HS-5 (cell line): ENCODE measurements around the gene ZYG11B.
"Not testable (repeated sequence)": the region's sequence is repeated elsewhere in the genome, so short reads cannot be mapped to it uniquely, and the experiment has no call there.

ENCODE experiments used
- DNase-seq: peaks from one replicate; pipeline ENCODE4 v3.0.0-alpha.2; 2012; ENCODE audit warnings: low read depth

ZYG11B gene

DNA sequence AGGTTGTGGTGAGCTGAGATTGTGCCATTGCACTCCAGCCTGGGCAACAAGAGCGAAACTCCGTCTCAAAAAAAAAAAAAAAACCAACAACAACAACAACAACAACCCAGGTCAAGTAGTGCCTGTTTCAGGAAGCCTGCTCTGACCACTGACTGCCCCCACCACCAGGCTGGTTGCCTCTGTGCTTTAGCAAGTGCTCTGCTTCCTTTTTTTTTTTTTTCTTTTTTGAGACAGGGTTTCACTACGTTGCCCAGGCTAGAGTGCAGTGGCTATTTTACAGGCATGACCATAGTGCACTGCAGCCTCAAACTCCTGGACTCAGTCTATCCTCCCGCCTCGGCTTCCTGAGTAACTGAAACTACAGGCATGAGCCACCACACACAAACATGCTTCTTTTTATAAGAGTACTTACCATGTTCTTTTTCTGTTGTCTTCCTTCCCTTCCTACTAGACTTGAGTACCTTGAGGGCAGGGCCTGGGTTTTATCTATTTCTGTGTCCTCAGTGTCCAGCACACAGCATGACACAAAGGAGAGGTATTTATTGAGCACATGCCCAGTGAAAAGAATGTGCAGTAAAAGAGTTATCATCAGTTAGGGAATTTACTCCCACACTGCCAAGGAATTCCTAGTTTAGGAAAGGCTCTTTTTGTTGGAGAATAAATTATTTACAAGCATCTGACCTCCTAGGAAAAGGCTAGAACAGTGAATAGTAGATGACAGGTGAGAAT, 18.2 kb upstream of the ZYG11B start:
- DNase-seq = peak; percentile 71

GRCh38 chr1:52709016-52709415, 17.2 kb upstream of the ZYG11B start:
- DNase-seq = no peak

- no peak for DNase-seq
These were observed 12.7 kb upstream of the ZYG11B start for GRCh38 chr1:52713590-52713989.

DNA sequence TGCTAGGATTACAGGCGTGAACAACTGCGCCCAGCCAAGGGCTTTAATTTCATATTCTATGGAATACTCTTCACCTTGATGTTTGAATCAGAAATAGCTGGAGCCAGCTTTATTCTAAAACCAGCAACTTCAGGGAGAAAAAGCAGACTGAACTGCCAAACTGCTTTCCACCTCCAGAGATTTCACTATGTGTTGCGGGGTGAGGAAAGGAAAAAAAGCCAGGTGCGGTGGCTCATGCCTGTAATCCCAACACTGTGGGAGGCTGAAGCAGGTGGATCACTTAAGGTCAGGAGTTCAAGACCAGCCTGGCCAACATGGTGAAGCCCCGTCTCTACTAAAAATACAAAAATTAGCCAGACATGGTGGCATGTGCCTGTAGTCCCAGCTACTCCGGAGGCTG, 11.0 kb upstream of the ZYG11B start:
- not testable (repeated sequence) for DNase-seq

DNA sequence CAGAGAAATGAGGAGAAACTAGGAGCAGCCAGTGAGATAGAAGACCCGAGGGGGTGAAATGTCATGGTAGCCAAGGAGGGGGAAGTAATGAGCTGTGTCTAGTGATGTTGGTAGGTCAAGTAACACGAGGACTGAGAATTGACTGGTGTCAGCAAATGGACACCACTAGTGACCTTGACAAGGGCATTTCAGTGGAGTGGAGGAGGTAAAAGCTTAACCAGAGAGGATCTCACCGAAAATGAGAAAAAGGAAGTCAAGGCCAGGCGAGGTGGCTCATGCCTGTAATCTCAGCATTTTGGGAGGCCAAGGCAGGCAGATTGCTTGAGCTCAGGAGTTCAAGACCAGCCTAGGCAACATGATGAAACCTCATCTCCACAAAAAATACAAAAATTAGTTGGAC, 3.0 kb upstream of the ZYG11B start:
- no peak for DNase-seq

- no peak for DNase-seq
These were observed 369 bp upstream of the ZYG11B start for GRCh38 chr1:52725903-52726264.

GRCh38 chr1:52727114-52727586, 897 bp downstream of the ZYG11B start:
- no peak for DNase-seq

DNA sequence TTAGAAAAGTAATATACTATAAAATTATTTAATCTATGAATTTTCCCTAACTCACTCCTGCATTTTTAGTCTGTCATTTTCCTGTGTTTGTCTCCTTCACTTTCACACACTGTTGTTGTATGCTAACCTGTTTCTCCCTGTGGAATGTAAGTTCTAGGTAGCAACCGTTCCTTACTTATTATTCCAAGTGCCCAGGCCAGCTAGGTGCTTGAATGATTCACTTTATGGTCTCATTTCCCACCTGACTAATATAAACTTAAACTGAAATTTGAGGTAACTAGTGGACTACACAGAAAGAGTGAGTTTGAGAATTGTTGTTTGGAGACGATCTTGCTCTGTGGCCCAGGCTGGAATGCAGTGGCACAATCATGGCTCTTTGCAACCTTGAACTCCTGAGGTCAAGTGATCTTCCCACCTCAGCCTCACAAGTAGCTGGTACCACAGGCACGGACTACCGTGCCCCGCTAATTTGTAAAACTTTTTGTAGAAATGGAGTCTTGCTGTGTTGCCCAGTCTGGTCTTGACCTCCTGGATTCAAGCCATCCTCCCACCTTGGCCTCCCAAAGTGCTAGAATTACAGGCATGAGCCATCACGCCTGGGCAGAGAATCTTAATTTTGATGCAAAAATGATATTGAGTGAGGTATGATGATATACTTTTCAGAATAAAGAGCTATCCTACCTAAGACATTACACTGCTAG, 1.9 kb downstream of the ZYG11B start:
- no peak for DNase-seq

DNA sequence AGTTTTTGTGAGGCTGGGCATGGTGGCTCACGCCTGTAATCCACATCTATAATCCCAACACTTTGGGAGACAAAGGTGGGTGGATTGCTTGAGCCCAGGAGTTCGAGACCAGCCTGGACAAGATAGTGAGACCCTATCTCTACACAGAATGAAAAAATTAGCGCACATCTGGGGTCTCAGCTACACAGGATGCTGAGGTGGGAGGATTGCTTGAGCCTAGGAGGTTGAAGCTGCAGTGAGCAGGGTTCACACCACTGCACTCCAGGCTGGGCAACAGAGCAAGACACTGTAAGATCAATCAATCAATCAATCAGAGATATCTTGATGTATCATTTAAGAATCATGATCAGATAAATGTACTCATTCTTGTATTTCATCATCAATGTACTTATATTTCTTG, 7.1 kb downstream of the ZYG11B start:
- no peak for DNase-seq

- DNase-seq = not testable (repeated sequence)
These were observed 9.1 kb downstream of the ZYG11B start for GRCh38 chr1:52735371-52735770.

DNA sequence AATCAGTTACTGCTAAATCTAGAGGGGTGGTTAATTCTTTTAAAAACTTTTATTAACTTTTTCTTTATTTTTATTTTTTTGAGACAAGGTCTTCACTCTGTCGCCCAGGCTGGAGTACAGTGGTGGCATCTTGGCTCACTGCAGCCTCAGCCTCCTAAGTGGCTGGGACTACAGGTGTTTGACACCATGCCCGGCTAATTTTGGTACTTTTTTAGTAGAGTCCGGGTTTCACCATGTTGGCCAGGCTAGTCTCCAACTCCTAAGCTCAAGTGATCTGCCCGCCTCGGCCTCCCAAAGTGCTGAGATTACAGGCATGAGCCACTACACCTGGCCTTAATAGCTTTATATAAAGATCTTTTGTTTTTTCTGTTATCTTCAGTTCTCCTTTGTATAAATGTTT, 11.9 kb downstream of the ZYG11B start:
- no peak for DNase-seq

GRCh38 chr1:52738893-52739292, 12.6 kb downstream of the ZYG11B start:
- no peak for DNase-seq

DNA sequence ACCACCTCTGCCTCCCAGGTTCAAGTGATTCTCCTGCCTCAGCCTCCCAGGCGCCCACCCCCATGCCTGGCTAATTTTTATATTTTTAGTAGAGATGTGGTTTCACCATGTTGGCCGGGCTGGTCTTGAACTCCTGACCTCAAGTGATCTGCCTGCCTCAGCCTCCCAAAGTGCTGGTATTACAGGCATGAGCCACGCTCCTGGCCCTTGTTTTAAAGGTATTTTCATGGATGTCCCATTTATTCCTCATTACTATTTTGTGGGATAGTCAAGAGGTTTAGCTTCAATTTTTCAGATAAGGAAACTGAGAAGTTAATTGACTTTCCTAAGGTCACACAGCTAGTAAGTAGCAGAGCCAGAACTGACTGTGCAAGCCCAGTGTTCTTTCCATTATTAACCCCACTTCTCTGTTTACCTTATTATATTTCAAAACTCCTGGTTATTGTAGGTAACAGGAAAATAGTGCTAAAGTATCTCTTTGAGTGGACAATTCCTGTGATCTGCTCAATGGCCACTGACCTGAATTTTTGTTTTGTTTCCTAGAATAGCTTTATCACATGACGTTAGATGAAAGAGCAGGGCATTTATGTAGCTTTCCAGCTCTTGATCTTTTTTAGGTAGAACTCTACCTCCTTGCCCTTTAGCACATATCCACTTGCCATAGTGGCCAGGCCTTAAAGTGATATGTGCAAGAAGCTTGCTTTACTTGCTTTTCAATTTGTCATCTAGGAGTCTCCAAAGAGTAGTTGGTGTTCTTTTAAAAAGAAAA, 13.6 kb downstream of the ZYG11B start:
- DNase-seq = no peak

- no peak for DNase-seq
These were observed 15.0 kb downstream of the ZYG11B start for GRCh38 chr1:52741259-52741658.

DNA sequence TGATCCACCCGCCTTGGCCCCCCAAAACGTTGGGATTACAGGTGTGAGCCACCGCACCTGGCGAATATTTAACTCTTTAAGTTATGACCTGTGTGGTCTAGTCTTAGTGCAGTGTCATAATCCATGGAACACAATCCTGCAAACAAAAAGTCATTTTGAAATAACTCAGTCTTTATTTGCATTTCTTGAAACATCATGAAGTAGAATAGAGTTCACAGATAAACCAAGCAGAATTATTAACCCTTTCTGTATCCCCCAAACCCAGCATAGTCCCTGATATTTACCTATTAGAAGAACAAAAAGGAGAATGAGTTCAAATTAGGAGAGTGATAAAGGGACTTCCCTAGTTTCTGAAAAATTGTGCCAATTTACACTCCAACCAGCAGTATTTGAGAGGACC, 19.9 kb downstream of the ZYG11B start:
- DNase-seq = no peak

GRCh38 chr1:52747450-52747849, 21.2 kb downstream of the ZYG11B start:
- DNase-seq = no peak

GRCh38 chr1:52748119-52748518, 21.9 kb downstream of the ZYG11B start:
- no peak for DNase-seq

DNA sequence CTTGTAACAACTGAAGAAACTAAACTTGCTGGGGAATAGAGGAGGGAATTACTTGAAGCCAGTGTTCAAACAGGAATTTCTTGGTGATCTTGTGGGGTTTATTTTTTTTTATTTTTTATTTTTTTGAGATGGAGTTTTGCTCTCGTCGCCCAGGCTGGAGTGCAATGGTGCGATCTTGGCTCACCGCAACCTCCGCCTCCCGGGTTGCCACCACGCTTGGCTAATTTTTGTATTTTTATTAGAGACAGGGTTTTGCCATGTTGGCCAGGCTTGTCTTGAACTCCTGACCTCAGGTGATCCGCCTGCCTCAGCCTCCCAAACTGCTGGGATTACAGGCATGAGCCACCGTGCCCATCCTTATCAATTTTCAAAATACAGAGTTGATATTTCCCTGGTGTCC, 23.2 kb downstream of the ZYG11B start:
- DNase-seq = not testable (repeated sequence)

DNA sequence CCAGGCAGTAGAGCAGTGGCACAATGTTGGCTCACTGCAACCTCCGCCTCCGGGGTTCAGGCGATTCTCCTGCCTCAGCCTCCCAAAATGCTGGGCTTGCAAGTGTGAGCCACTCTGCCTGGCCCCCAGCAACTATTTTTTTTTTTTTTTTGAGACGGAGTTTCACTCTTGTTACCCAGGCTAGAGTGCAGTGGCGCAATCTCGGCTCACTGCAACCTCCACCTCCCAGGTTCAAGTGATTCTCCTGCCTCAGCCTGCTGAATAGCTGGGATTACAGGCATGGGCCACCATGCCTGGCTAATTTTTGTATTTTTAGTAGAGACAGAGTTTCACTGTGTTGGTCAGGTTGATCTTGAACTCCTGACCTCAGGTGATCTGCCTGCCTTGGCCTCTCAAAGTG, 23.9 kb downstream of the ZYG11B start:
- not testable (repeated sequence) for DNase-seq

- DNase-seq = no peak
These were observed 25.6 kb downstream of the ZYG11B start for GRCh38 chr1:52751589-52752483.

DNA sequence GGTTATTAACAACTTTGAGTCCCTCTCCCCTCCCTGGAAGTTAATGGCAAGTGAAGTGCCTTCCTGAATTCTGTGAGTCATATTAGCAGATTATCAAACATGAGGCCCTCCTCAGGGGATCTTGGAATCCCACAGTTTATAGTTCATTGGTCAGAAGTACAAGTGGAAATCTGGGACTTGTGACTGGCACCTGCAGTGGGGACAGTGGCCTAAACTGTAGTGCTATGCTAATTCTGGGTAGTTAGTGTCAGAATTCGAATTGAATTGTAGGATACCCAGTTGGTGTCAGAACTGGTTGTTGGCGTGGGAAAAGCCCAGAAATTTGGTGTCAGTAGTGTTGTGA, 26.2 kb downstream of the ZYG11B start:
- no peak for DNase-seq

GRCh38 chr1:52753169-52753568, 26.9 kb downstream of the ZYG11B start:
- DNase-seq = no peak
